Mucosa of stomach (tissue), 1 donor: Measurements from ENCODE around the gene FSCN2.

Experiments used
- H3K27me3 ChIP-seq: one replicate; pipeline ENCODE4 v1.7.0; 2013; ENCODE audit warnings: mild to moderate bottlenecking, low read length; ENCODE audit not compliant: control insufficient read depth, insufficient read depth
- H3K36me3 ChIP-seq: one replicate; pipeline ENCODE4 v1.7.0; 2013; ENCODE audit warnings: low read length; ENCODE audit not compliant: control insufficient read depth, insufficient read depth
- H3K4me1 ChIP-seq: one replicate; pipeline ENCODE4 v1.7.0; 2013; ENCODE audit warnings: mild to moderate bottlenecking, low read length; ENCODE audit not compliant: control insufficient read depth, insufficient read depth
- H3K4me3 ChIP-seq: one replicate; pipeline ENCODE4 v1.7.0; 2013; ENCODE audit warnings: low read length
- H3K9ac ChIP-seq: one replicate; pipeline ENCODE4 v1.7.0; 2013; ENCODE audit warnings: mild to moderate bottlenecking, low read length, moderate library complexity
- H3K9me3 ChIP-seq: one replicate; pipeline ENCODE4 v1.7.0; 2013; ENCODE audit warnings: mild to moderate bottlenecking, low read length, moderate library complexity; ENCODE audit not compliant: control insufficient read depth
- donor health status: Pancreatic carcinoma.

Gene FSCN2

DNA sequence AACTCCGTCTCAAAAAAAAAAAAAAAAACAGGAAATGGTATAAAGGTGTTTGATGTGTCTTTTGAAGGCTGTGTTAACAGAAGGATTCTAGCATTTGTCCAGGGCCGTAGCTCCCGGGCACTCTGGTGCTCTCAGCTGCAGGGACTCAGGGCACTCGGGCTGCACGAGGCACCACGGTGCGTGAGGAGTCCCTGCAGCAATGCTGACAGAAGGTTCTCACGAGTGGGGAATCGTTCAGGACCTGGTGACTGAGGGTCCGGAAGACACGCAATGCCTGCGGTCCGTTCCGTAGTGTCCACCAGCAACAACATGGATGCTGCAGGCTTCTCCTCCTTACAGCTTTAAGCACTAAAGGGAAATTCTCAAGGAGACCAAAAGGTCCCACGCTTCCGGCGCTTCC lies 36.6 kb downstream of the FSCN2 start:
- Histone ChIP-seq H3K4me1 (peaks cover 24% of the 10 kb centered on the region), H3K36me3 (peaks cover 18% of the 10 kb centered on the region), H3K4me3 (no peak overlapping the region), H3K9ac (no peak overlapping the region), H3K9me3 (no peaks in the 10 kb centered on the region), H3K27me3 (no peaks in the 10 kb centered on the region)

DNA sequence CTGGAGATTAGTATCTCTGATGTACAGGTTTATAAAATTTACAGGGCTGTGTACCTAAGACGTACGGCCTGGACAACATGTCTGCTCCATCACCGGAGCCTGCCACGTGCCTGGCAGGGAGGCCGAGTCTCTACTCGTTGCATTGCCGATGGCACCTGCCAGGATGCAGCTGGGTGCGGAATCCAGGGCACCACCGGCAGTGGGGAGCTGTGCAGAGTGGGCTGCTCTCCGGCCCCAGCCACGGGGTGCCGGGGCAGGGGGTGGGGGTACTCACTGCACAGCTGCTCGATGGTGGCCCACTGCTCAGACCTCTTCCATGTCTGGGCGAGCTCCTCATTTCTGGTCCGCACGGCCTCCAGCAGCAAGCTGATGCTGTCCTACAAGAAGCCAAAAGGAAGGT lies 37.1 kb downstream of the FSCN2 start:
- Histone ChIP-seq H3K4me3 (no peak overlapping the region), H3K4me1 (peaks cover 24% of the 10 kb centered on the region), H3K36me3 (peaks cover 20% of the 10 kb centered on the region), H3K9me3 (no peaks in the 10 kb centered on the region), H3K9ac (no peak overlapping the region), H3K27me3 (no peaks in the 10 kb centered on the region)

DNA sequence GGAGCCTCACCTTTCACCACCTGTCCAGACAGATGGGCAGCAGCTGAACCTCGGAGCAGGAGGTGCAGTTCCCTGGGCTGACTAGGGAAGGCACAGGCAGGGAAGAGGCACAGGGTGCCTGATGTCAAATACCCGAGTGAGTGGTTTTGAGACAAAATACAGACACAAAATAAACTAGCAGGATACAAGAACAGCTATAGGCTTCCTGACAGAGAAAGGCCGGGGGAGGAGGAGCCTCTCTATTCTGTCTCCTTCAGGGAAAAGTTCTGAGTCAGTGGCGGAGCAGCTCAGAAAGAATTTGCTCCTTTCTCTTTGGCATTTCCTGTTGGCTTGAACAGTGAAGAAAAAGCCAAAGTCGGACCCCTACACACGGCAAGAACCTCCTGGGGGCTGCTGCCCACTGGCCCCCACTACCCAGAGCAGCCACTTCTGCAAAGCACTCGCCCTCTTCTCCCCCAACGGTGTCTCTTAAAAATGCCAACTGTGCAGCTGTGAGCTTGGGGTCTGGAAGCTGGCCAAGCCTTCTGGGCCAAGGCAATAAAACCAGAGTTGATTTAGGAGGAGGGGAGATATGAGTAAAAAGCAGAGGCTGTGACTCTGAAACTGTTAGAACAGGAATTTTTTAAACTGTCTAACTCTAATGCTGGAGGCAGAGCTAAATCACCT lies 38.4 kb downstream of the FSCN2 start:
- peaks cover 24% of the 10 kb centered on the region for H3K4me1 ChIP-seq
- H3K27me3 ChIP-seq: no peaks in the 10 kb centered on the region
- H3K9ac ChIP-seq: peak overlapping the region; percentile 6
- H3K4me3 ChIP-seq: no peak overlapping the region
- H3K36me3 ChIP-seq: peaks cover 31% of the 10 kb centered on the region
- no peaks in the 10 kb centered on the region for H3K9me3 ChIP-seq

DNA sequence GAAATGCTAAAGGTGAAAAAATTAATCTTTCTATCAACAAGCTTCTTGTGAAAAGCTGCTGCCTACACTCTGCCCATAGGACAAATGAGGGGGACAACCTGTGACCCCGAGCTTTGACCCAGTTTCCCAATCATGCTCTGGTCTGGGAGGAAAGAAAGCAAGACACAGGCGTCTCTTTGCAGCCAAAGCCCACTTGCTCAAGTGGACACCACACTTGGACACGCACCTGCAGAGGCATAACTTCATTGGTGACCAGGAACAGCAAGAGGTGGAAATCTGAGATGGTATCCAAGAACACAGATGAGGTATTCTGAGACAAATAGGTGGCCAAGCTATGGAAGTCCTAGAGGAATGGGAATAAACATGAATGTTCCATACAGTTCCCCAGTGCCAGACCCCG lies 39.0 kb downstream of the FSCN2 start:
- no peak overlapping the region for H3K4me3 ChIP-seq
- peaks cover 33% of the 10 kb centered on the region for H3K36me3 ChIP-seq
- no peak overlapping the region for H3K9ac ChIP-seq
- H3K27me3 ChIP-seq: no peaks in the 10 kb centered on the region
- H3K9me3 ChIP-seq: no peaks in the 10 kb centered on the region
- H3K4me1 ChIP-seq: peaks cover 24% of the 10 kb centered on the region

DNA sequence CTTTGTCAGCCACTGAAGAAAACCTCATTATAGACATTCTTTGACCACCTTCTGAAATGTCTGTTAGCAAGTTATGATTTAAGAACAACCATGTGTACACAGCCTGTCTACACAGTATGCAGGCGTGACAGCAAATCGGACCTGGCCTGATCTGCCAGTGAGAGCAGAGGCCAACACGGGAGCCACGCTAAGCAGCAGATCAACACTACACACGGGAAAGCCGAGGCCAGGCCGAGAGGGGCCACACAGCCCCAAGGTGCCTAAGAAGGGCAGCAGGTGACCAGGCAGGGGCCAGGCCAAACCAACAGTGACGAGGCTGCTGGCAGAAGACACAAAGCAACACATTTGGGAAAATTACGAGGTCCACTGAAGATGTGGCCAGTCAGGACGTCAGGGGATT lies 40.2 kb downstream of the FSCN2 start:
- Histone ChIP-seq H3K4me3 (no peak overlapping the region), H3K4me1 (peaks cover 24% of the 10 kb centered on the region), H3K9ac (no peak overlapping the region), H3K27me3 (no peaks in the 10 kb centered on the region), H3K36me3 (peaks cover 33% of the 10 kb centered on the region), H3K9me3 (no peaks in the 10 kb centered on the region)

DNA sequence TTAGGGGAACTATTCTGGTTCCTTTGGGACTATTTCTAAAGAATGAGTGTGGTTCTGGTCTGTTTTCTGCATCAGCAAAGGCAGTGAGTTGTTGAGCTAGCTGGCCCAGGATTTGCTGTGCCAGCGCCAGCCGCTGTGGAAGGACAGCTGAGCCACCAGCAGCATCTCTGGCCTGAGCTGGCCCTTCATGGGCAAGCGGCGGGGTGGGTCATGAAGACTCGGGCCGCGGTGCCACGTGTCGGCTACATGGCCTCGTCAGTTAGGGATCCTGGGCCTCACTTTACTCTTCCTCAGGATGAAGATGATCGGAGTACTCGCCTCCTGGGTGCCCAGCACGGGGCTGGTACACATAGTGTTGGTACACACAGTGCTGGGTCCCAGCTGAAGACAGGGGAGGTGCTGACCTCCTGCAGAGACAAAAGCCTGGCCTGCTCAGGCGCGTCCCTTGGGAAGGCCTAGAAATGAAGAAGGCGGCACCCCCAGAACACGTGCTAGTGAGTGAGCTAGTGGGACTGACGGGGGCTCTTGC lies 41.9 kb downstream of the FSCN2 start:
- Histone ChIP-seq H3K4me3 (no peak overlapping the region), H3K9me3 (no peaks in the 10 kb centered on the region), H3K9ac (no peak overlapping the region), H3K27me3 (no peaks in the 10 kb centered on the region), H3K36me3 (peaks cover 30% of the 10 kb centered on the region), H3K4me1 (peaks cover 24% of the 10 kb centered on the region)

- H3K4me3 ChIP-seq: no peak overlapping the region
- peaks cover 27% of the 10 kb centered on the region for H3K36me3 ChIP-seq
- H3K27me3 ChIP-seq: no peaks in the 10 kb centered on the region
- H3K9me3 ChIP-seq: no peaks in the 10 kb centered on the region
- H3K9ac ChIP-seq: no peak overlapping the region
- peaks cover 28% of the 10 kb centered on the region for H3K4me1 ChIP-seq
Observed at GRCh38 chr17:81570964-81571363, 42.8 kb downstream of the FSCN2 start.

GRCh38 chr17:81572563-81573168 lies 44.5 kb downstream of the FSCN2 start:
- Histone ChIP-seq H3K36me3 (peaks cover 27% of the 10 kb centered on the region), H3K27me3 (no peaks in the 10 kb centered on the region), H3K9me3 (no peaks in the 10 kb centered on the region), H3K4me1 (peaks cover 29% of the 10 kb centered on the region), H3K9ac (no peak overlapping the region), H3K4me3 (no peak overlapping the region)

DNA sequence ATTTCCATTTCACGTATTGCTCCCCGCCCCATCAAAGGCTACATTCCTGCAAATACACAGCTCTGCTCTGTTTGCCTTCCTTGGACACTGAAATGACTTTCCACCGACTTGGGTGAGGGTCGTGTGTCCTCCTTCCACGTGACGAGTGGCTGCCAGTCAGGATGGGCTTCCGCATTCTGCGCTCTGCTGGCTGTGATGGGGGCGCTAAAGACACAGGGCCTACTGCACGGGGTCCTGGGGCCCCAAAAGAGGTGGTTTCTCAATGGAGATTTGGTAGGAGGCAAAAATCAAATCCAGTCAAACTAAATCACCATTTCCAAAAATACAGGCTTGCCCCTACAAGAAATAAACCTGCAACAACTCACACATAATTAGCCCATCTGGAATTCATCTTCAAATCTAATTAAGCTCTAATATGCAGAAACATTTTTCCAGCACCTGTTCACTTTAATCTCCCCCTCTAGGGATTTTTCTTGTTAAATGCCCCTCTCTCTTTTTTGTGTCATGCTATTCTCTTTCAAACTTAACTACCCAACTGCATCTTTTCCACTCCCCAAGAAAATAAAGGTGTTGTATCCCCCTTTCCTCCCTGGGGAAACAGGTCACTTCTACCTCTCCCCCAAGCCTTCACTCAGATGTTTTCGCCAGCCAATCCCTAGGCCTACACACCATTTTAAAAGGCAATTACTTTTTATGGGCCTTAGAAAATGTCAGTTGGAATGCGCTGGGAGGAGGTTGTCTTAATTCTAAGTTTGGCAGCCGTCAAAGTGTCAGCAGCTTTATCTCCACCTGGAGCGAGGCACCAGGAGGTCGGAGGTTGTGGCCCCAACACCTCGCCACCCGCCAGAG lies 45.8 kb downstream of the FSCN2 start:
- peaks cover 22% of the 10 kb centered on the region for H3K36me3 ChIP-seq
- H3K4me3 ChIP-seq: no peak overlapping the region
- H3K9me3 ChIP-seq: no peaks in the 10 kb centered on the region
- no peaks in the 10 kb centered on the region for H3K27me3 ChIP-seq
- H3K9ac ChIP-seq: no peak overlapping the region
- H3K4me1 ChIP-seq: peaks cover 25% of the 10 kb centered on the region

GRCh38 chr17:81574643-81574956 lies 46.4 kb downstream of the FSCN2 start:
- no peaks in the 10 kb centered on the region for H3K27me3 ChIP-seq

DNA sequence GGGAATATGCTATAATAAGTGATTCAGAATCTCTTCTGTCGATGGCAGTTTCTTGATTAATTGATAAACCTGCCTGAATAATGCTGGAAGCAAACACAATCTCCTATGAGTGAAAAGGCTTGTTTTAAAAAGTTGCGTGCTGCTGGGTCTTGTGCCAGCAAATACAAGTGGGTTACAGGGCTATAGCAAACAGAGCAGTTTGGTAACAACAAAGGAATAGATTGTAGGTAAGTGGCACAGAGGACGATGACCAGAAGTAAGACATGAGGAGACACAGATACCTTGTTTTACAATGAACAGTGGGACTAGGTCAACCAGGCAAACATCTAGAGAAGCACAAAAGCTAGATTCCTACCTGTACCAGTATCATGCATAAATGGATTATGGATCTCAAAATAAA lies 47.7 kb downstream of the FSCN2 start:
- peaks cover 25% of the 10 kb centered on the region for H3K4me1 ChIP-seq
- no peak overlapping the region for H3K4me3 ChIP-seq
- H3K27me3 ChIP-seq: no peaks in the 10 kb centered on the region
- peaks cover 9% of the 10 kb centered on the region for H3K36me3 ChIP-seq
- H3K9me3 ChIP-seq: no peaks in the 10 kb centered on the region
- no peak overlapping the region for H3K9ac ChIP-seq

More at GRCh38 chr17:81574643-81574956, 46.4 kb downstream of the FSCN2 start:
- Histone ChIP-seq H3K4me3 (no peak overlapping the region), H3K9ac (no peak overlapping the region), H3K36me3 (peaks cover 16% of the 10 kb centered on the region), H3K9me3 (no peaks in the 10 kb centered on the region), H3K4me1 (peaks cover 25% of the 10 kb centered on the region)
